GM19463 (cell line): Measurements from ENCODE around the gene TLR6.
"Not testable (repeated sequence)": the region's sequence is repeated elsewhere in the genome, so short reads cannot be mapped to it uniquely, and the experiment has no call there.

ENCODE experiments used
- ATAC-seq: cut with Tn5 transposase; IDR thresholded peaks from one replicate; pipeline ENCODE4 v1.9.1; 2021; ENCODE audit warnings: mild to moderate bottlenecking, moderate library complexity; ENCODE audit not compliant: unreplicated experiment

The TLR6 gene

DNA sequence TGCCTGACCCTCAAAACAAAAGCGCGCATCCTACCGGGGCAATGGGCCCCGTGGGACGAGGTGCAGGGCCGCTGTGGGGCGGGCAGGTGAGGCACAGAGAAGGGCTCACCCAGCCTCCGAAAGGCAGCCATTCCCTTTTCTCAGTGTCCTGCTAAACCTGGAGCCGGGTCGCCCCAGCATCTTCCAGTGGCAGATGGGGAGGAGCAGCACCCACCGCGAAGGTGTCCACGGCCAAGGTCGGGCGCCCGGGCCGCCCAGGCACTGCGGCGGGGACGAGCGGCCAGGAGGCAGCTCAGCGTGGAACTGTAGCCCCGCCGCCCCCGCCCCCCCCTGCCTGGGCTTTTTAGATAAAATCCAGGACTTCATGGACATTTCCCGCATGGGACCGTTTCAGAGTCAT, 32.9 kb downstream of the TLR6 start:
- ATAC-seq, result no peak

DNA sequence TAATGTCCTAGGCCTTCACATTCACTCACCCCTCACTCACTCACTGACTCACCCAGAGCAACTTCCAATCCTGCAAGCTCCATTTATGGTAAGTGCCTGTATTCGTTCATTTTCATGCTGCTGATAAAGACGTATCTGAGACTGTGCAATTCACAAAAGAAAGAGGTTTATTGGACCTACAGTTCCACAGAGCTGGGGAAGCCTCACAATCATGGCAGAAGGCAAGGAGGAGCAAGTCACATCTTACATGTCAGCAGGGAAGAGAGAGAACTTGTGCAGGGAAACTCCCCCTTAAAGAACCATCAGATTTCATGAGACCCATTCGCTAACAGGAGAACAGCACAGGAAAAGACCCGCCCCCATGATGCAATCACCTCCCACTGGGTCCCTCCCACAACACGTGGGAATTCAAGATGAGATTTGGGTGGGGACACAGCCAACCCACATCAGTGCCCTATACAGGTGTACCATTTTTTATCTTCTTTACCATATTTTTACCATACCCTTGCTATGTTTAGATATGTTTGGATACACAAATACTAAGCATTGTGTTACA, 33.8 kb downstream of the TLR6 start:
- no peak for ATAC-seq

DNA sequence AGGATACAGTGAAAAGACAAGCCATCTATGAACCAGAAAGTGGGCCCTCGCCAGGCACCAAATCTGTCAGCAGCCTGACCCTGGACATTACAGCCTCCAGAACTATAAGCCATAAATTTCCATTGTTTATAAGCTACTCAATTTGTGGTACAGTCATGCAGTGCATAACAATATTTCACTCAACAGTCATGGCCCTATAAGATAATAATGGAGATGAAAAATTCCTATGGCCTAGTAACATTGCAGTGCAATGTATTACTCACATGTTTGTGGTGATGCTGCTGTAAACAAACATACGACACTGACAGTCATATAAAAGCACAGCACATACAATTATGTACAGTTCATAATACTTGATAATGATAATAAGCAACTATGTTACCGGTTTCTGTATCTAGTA, 34.9 kb downstream of the TLR6 start:
- no peak for ATAC-seq

DNA sequence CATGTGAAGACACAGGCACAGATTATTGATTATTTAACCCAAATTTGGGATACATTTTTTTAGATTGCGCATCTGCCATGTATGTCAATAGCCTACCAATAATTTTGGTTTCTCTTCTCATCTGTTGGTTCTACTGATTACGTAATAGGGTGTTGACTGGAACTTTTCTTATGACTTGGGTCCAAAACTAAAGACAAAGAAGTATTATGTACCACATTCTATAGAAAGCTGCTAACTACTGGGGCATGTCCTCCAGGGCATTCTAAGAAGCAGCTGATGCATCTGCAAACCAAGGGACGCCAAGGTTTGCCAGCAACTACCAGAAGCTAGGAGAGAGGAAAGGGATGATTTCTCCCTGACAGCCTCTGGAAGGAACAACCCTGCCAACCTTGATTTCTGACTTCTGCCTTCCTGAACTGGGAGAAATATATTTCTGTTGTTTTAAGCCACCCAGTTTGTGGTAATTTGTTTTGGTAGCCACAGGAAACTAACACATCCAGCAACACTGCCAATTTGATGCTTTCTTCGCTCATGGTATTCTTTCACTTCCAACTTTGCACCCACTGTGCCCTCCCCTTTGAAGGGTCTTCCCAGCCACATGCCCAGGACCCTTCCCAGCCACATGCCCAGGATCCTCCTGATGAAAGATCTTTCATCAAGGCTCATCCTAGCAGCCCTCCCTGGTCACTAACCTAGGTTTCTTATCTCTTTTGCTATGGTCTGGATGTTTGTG, 36.1 kb downstream of the TLR6 start:
- peak; percentile 50 for ATAC-seq

DNA sequence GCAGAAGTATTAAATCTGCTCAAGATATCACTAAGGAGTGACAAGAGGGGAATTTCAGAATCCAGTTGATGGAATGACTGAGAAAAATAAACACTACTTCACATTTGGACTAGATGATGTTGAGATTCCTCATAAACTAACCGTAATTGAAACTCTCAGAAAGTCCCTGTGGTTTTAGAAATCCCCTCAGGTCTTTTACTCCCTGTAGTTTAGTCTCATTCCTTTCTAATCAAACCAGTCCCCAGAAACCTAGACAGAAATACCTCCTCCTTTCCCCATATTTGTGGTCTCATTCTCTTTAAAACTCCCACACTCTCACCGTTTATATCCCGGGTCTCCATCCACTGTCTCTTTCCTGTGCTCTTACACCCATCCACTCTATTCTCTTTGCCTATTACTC, 37.0 kb downstream of the TLR6 start:
- ATAC-seq, result peak; percentile 28

DNA sequence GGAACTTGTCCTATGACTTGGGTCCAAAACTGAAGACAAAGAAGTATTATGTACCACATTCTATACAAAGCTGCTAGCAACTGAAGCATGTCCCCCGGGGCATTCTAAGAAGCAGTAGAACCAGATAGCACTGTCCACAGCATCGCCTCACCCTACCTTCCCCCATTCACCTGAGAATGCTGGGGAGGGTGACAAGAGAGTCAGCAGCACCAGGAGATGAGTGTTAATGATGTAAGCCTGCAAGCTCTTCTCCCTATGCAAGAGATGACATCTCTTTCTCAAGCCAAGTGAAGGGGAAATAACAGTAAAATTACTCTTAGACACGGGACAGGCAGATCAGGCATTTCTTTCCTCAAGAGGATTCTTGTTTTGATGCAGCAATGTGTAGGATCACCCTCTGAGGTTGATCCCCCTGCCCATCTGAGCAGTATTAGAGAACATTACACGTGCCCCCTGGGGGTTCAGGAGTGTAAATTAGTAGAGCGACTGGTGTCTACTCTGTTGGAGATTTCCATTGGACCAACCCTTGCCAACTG, 38.1 kb downstream of the TLR6 start:
- ATAC-seq, result peak; percentile 57

DNA sequence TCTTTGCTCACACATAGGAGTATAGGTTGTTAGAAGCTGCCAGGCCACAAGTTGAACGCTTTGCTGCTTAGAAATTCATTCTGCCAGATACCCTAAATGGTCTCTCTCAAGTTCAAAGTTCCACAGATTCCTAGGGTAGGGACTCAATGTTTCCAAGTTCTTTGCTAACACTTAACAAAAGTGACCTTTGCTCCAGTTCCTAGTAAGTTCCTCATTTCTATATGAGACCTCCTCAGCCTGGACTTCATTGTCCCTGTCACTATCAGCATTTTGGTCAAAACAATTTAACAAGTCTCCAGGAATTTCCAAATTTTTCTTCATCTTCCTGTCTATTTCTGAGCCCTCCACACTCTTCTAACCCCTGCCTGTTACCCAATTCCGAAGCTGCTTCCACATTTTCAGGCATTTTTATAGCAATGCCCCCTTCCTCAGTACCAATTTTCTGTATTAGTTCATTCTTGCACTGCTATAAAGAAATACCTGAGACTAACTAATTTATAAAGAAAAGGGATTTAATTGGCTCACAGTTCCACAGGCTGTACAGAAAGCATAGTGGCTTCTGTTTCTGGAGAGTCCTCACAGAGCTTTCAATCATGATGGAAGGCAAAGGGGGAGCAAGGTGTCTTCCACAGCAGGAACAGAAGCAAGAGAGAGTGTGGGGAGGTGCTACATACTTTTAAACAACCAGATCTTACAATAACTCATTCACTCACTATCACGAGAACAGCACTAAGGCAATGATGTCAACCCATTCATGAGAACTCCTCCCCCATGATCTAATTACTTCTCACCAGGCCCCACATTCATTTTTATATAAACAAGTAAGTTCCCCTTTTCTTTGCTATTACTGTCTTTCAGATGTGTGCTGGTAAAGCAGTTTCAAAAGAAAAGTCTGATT, 40.5 kb downstream of the TLR6 start:
- no peak for ATAC-seq

DNA sequence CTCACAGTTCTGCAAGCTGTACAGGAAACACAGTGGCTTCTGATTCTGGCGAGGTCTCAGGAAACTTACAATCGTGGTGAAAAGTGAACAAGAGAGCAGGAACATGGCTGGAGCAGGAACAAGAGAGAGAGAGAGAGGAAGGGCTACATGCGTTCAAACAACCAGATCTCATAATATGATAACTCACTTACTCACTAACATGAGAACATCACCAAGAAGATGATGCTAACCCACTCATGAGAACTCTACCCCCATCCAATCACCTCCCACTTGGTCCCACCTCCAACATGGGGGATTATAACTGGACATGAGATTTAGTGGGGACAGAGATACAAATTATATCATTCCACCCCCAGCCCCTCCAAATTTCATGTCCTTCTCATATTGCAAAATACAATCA, 42.2 kb downstream of the TLR6 start:
- no peak for ATAC-seq

DNA sequence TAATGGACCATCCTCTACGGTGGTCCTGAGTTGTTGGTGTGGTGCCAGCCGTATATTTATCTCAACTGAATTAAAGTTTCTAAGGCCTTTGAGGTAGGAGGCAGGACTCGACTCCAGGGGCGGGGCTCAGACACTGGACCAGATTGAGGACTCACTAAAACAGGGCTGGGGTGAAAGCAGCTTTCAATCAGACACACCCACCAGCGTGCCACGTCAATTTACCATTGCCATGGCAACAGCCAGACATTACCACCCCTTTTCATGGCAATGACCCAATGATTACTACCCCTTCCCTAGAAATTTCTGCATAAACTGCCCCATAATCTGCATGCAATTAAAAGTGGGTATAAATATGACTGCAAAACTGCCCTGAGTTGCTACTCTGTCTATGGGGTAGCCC, 45.3 kb downstream of the TLR6 start:
- no peak for ATAC-seq

DNA sequence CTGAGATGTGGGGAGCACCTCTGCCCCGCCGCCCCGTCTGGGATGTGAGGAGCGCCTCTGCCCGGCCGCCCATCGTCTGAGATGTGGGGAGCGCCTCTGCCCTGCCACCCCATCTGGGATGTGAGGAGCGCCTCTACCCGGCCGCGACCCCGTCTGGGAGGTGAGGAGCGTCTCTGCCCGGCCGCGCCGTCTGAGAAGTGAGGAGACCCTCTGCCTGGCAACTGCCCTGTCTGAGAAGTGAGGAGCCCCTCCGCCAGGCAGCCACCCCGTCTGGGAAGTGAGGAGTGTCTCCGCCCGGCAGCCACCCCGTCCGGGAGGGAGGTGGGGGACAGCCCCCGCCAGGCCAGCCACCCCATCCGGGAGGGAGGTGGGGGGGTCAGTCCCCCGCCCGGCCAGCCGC, 49.2 kb downstream of the TLR6 start:
- ATAC-seq, result not testable (repeated sequence)

DNA sequence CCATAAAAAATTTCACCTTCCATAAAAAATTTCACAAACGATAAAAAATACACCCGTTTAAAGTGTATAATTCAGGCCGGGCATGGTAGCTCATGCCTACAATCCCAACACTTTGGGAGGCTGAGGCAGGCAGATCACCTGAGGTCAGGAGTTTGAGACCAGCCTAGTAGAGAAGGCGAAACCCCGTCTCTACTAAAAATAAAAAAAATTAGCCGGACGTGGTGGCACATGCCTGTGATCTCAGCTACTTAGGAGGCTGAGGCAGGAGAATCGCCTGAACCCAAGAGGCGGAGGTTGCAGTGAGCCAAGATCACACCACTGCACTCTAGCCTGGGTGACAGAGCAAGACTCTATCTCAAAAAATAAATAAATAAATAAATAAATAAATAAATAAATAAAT, 50.4 kb downstream of the TLR6 start:
- ATAC-seq, result not testable (repeated sequence)

DNA sequence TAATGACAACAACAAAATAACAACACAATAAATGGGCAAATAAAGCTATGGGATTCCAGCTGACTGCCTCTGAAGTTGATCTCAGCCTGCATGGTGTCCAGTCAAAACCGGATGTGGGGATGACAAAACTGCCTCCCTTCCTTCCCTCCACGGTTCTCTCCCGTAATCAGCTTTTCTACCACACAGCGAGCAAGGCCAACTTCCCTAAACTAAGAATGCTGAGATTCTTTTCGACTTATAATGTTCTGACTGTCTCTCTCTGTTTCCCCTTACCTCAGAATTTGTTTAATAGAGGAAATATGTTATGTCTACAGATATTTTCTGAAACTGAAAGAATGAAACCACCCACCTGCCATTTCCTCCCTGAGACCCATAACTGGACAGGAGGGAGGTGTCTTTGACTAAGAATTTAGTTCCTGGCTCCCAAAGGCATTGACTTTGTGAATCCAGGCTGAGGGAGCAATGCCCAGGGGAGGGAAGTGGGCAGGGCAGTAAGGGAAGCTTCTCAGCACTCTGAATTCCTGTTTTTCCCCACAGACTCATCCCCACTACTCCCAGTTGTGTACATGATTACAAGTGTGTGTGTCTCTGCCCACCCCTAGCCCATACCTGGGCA, 51.0 kb downstream of the TLR6 start:
- peak; percentile 77 for ATAC-seq

DNA sequence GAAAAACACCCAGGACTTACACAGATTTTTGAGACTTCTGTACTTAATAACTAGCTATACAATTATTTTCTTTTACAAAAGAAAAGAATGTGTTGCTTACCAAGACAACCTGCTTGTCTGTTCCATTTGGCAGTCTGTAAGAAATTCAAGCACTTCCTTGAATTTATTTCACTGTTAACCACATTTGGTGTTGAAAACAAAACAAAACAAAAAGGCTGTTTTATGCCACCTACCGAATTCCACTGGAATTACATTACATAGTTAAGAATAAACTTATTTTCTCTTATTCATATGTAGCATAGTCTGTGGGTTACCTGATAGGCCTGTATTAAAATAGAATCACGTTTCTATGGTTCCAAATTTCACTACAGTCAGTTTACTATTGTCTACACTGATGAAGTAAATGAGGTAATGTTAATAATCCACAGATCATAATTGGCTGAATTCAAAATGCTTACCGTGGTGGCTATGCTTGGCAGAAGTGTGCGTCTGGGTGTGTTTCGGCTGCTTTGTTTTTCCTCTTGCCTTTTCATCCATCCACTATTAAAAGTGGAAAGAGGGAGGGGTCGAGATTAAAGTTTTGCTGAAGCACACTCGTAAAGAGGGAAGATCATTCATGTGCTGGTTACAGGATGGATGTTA, 51.8 kb downstream of the TLR6 start, which contains the start of gene TLR1:
Gene TLR1, minus strand, starts transcription at position 138 of the 642 bp plus-strand sequence. CDS start 5,960 bp downstream, outside the sequence.
- ATAC-seq, result no peak

DNA sequence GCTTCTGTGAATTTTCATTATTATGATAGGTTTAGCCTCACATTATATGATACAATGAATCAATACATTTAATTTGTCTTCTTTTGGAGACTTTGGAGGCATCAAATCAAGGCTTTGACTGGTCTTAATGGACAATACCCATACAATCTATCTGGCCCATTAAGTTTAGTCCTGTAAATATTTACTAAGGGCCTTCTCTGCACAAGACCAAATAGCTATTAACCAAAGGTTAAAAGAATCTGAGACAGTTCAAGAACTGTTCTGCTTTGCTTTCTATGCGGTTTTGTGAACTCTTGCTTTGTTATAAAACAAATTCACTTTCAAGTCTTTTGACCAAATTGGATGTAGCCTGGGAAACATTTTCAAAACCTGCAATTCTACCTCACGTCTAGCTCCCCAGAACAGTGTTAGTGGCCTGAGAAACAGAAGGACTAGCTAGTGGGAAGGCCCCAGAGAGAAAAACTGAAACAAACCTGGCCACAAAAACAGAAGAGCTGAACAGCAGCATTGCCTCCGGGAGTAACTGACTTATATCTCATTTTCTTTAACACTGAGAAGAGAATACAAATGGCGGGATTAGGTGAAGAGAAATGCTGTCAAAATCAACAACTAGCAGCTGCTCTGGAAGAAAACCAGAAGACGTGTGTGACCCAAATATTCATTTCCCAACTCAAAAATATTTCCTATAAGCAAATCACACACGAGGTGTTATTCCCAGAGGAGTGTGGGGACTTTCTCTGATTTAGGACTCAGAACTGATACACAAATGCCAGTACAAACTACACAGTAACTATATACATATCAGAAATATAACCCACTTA, 52.6 kb downstream of the TLR6 start:
- peak; percentile 57 for ATAC-seq

DNA sequence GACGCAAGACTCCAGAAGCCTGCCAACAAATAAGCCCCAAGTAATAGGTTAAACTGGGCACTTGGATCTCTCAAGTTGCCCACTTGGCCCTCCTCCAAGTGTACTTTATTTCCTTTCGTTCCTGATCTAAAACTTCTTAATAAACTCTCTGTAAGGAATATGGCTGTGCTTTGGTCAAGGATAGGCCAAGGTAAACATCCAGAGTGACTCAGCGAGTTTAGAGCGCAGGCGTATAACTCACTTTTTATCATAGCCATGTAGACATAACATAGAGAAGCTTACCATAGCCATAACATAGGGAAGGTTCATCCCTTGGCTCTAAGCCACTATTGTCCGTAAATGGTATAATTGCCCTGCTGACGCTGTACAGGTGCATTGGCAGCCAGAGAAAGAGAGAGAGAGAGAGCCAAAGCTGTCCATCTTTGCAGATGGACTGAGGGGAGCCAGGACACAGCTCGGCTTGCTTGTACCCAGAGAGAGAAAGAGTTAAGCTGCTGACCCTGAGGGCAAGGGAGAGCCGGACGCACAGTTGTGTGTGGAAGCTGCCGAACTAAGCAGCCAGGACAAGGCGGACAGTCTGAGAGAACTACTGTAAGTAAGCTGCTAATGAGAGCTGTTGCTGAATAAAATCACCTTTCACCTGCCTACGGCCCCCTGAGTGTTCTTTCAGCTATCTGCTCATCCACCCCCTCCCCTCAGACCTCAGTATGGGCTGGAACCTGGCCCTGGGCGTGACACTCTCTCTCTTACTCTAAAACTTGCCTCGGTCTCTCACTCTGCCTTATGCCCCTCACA, 53.9 kb downstream of the TLR6 start:
- ATAC-seq, result no peak

DNA sequence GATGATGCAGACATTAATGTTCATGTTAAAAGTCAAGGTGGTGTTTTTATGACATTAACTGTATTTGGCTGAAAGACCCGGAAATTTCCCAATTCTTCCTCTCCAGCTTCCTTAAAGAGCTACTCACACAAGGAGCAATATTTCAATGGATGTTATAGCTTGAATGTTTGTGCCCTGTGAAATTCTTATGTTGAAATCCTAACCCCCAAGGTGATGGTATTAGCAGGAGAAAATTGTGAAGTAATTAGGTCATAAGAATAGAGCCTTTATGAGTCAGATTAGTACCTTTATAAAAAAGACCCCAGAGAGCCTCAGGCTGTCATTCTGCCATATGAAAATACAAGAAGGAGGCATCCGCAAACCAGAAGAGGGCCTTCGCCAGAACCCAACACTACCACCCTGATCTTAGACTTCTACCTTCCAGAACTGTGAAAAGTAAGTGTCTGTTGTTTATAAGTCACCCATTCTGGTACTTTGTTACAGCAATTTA, 55.6 kb downstream of the TLR6 start:
- no peak for ATAC-seq

DNA sequence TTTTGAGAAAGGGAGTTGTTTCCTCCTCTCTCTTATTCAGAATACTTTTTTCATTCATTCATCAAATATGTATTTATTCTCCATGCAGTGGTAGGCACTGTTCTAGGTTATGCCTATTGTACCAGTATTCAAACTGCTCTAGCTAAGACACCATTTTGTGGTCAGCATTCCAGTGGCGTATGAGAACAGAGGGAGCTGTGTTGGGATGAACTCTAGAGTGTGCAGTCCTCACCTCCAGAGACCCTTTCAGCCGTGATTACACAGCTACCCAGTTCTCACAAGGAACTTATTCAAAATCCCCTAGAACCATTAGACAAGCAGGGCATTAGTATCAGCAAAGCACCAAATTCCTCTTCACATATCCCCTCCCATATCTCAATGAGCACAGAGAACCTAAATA, 56.3 kb downstream of the TLR6 start:
- no peak for ATAC-seq

DNA sequence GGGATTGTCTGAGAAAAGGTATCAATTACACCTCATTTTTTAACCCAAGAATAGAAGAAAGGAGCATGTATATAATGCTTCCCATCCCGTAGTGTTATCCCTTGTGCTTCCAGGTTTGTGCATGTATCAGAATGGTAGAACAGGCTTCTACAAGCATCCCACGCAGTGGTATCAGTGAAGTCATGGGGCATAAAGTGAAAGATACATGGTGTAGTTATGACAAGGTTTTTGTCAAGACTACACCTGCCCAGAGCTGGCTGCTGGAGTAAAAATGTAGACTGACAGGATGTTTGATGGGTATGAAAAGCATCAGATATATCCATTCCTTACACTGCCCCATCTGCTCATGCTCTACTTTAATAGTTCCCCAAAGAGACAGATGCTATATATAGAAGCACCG, 61.5 kb downstream of the TLR6 start:
- ATAC-seq, result no peak

DNA sequence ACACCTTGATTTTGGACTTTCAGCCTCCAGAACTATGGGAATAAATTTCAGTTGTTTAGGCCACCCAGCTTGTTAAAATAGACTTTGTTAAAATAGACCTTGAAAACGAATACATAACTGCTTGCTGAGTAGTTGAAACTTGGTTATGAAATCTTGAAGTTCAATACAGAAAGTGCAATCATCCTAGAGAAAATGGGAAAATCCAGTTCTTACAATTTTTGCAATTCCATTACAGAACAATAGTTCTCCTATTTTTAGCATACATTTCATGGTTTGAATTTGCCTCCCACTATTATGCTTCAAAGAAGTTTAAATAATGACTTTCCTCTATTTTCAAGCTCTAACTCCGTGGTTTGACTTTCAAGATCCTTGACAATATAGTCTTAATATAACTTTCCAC, 62.6 kb downstream of the TLR6 start:
- no peak for ATAC-seq
